Stimulated activated naive CD8-positive, alpha-beta T cell treated with anti-CD3 and anti-CD28 coated beads, Interleukin-15, Interleukin-2, amounts not matched to agents 100 ng/mL and 50 ng/mL, for 24 hours (primary cell): ENCODE data around the gene ALDH18A1.

Experiments
- H3K27ac Mint-ChIP-seq: one replicate; pipeline ENCODE4 v1.8.0; 2021; ENCODE audit warnings: mild to moderate bottlenecking, mixed read lengths
- H3K27me3 Mint-ChIP-seq: one replicate; pipeline ENCODE4 v1.8.0; 2021; ENCODE audit warnings: mixed read lengths
- H3K36me3 Mint-ChIP-seq: one replicate; pipeline ENCODE4 v1.8.0; 2021; ENCODE audit warnings: low read depth, mixed read lengths
- H3K4me1 Mint-ChIP-seq: one replicate; pipeline ENCODE4 v1.8.0; 2021; ENCODE audit warnings: low read depth, mixed read lengths
- H3K4me3 Mint-ChIP-seq: one replicate; pipeline ENCODE4 v1.8.0; 2021; ENCODE audit warnings: mild to moderate bottlenecking, mixed read lengths
- H3K9me3 Mint-ChIP-seq: one replicate; pipeline ENCODE4 v1.8.0; 2021; ENCODE audit warnings: mixed read lengths

ALDH18A1 gene

DNA sequence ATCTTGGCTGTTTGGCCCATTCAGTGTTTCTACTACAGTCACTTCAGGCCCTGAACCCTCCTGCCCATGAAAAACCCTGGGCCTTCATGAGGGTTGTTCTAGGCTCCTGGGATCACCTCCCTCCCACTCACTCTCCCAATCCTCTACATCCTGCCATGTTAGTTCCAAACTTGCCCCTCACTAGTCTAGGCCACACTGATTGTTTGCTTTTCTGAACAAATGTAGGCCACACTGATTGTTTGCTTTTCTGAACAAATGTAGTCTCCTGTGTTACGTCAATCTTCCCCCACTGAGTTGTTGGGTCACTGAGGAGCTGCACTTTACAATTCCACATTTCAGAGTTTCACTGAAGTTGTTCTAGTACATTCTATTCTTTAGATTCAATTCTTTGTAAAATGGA, 5.3 kb upstream of the ALDH18A1 start:
- Mint-ChIP-seq H3K36me3 (peaks cover 28% of the 10 kb centered on the region), H3K4me1 (peaks cover 8% of the 10 kb centered on the region), H3K27ac (no peak overlapping the region), H3K27me3 (no peaks in the 10 kb centered on the region), H3K9me3 (peaks cover 5% of the 10 kb centered on the region), H3K4me3 (no peak overlapping the region)

- H3K36me3 Mint-ChIP-seq, result peaks cover 29% of the 10 kb centered on the region
Observed at GRCh38 chr10:95660283-95660682, 3.8 kb upstream of the ALDH18A1 start.

GRCh38 chr10:95657250-95657649, 739 bp upstream of the ALDH18A1 start:
- Mint-ChIP-seq H3K4me3 (peak overlapping the region; percentile 99), H3K9me3 (peaks cover 8% of the 10 kb centered on the region), H3K27ac (no peak overlapping the region), H3K4me1 (peaks cover 31% of the 10 kb centered on the region), H3K27me3 (no peaks in the 10 kb centered on the region), H3K36me3 (peaks cover 44% of the 10 kb centered on the region)

More at GRCh38 chr10:95660283-95660682, 3.8 kb upstream of the ALDH18A1 start:
- Mint-ChIP-seq H3K27me3 (no peaks in the 10 kb centered on the region), H3K4me3 (no peak overlapping the region), H3K4me1 (peaks cover 17% of the 10 kb centered on the region), H3K27ac (no peak overlapping the region), H3K9me3 (peaks cover 5% of the 10 kb centered on the region)

- no peaks in the 10 kb centered on the region for H3K27me3 Mint-ChIP-seq
- peaks cover 54% of the 10 kb centered on the region for H3K36me3 Mint-ChIP-seq
- peak overlapping the region; percentile 99 for H3K4me3 Mint-ChIP-seq
- H3K4me1 Mint-ChIP-seq, result peaks cover 38% of the 10 kb centered on the region
- H3K27ac Mint-ChIP-seq, result peak overlapping the region; percentile 98
- peaks cover 8% of the 10 kb centered on the region for H3K9me3 Mint-ChIP-seq
Observed at GRCh38 chr10:95655571-95656290, 780 bp downstream of the ALDH18A1 start.

- Mint-ChIP-seq H3K27ac (no peak overlapping the region), H3K36me3 (peaks cover 67% of the 10 kb centered on the region)
Observed at GRCh38 chr10:95653895-95654294, 2.6 kb downstream of the ALDH18A1 start.

GRCh38 chr10:95651346-95652060, 5.0 kb downstream of the ALDH18A1 start:
- Mint-ChIP-seq H3K27me3 (no peaks in the 10 kb centered on the region), H3K36me3 (peaks cover 81% of the 10 kb centered on the region), H3K4me1 (peaks cover 27% of the 10 kb centered on the region), H3K4me3 (no peak overlapping the region), H3K9me3 (peaks cover 3% of the 10 kb centered on the region), H3K27ac (no peak overlapping the region)

More at GRCh38 chr10:95653895-95654294, 2.6 kb downstream of the ALDH18A1 start:
- Mint-ChIP-seq H3K4me1 (peaks cover 38% of the 10 kb centered on the region), H3K4me3 (no peak overlapping the region), H3K9me3 (peaks cover 8% of the 10 kb centered on the region), H3K27me3 (no peaks in the 10 kb centered on the region)

- H3K36me3 Mint-ChIP-seq, result peaks cover 81% of the 10 kb centered on the region
- H3K9me3 Mint-ChIP-seq, result peaks cover 3% of the 10 kb centered on the region
- no peak overlapping the region for H3K27ac Mint-ChIP-seq
- no peak overlapping the region for H3K4me3 Mint-ChIP-seq
- peaks cover 21% of the 10 kb centered on the region for H3K4me1 Mint-ChIP-seq
- no peaks in the 10 kb centered on the region for H3K27me3 Mint-ChIP-seq
Observed at GRCh38 chr10:95650232-95650631, 6.3 kb downstream of the ALDH18A1 start.

- H3K4me1 Mint-ChIP-seq, result peaks cover 10% of the 10 kb centered on the region
- H3K27me3 Mint-ChIP-seq, result no peaks in the 10 kb centered on the region
- H3K27ac Mint-ChIP-seq, result no peak overlapping the region
- H3K4me3 Mint-ChIP-seq, result no peak overlapping the region
- peaks cover 80% of the 10 kb centered on the region for H3K36me3 Mint-ChIP-seq
- H3K9me3 Mint-ChIP-seq, result peaks cover 3% of the 10 kb centered on the region
Observed at GRCh38 chr10:95648138-95648537, 8.4 kb downstream of the ALDH18A1 start.

GRCh38 chr10:95646160-95646559, 10.4 kb downstream of the ALDH18A1 start:
- Mint-ChIP-seq H3K9me3 (no peaks in the 10 kb centered on the region), H3K36me3 (peaks cover 76% of the 10 kb centered on the region), H3K27ac (no peak overlapping the region), H3K4me3 (no peak overlapping the region), H3K4me1 (no peaks in the 10 kb centered on the region), H3K27me3 (no peaks in the 10 kb centered on the region)

GRCh38 chr10:95644901-95645300, 11.6 kb downstream of the ALDH18A1 start:
- Mint-ChIP-seq H3K27me3 (no peaks in the 10 kb centered on the region), H3K9me3 (no peaks in the 10 kb centered on the region), H3K27ac (no peak overlapping the region), H3K4me3 (no peak overlapping the region), H3K4me1 (no peaks in the 10 kb centered on the region), H3K36me3 (peaks cover 76% of the 10 kb centered on the region)

- no peaks in the 10 kb centered on the region for H3K27me3 Mint-ChIP-seq
- no peaks in the 10 kb centered on the region for H3K9me3 Mint-ChIP-seq
- no peaks in the 10 kb centered on the region for H3K4me1 Mint-ChIP-seq
- H3K36me3 Mint-ChIP-seq, result peaks cover 70% of the 10 kb centered on the region
- no peak overlapping the region for H3K4me3 Mint-ChIP-seq
- H3K27ac Mint-ChIP-seq, result no peak overlapping the region
Observed at GRCh38 chr10:95640891-95641315, 15.6 kb downstream of the ALDH18A1 start.

DNA sequence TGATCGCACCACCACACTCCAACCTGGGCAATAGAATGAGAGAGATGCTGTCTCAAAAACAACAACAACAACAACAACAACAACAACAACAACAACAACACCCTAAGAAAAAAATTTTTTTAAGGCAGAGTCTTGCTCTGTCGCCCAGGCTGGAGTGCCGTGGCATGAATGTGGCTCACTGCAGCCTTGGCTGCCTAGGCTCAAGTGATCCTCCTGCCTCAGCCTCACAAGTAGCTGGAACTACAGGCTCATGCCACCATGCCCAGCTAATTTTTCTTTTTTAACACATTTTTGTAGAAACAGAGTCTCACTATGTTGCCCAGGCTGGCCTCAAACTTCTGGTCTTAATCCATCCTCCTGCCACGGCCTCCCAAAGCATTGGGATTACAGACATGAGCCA, 18.6 kb downstream of the ALDH18A1 start:
- H3K36me3 Mint-ChIP-seq, result peaks cover 78% of the 10 kb centered on the region

DNA sequence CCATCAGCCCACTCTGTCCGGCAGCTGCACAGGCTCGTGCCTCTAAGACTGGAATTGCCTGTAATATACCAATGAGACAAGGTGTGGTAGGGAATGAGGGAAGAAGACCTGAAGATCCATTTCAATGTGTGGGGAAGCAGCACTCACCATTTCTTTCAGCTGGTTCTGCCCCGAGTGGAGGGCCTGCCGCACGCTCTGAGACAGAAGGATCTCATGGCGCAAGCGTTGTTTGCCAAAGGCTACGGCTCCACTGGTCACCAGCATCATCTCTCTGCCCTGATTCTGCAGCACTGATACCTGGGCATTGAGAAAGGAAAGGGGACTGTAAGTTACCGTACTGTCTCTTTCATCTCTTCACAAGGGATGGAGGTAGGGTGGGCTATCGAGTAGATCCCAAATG, 19.4 kb downstream of the ALDH18A1 start:
- Mint-ChIP-seq H3K27ac (no peak overlapping the region), H3K4me1 (no peaks in the 10 kb centered on the region), H3K36me3 (peaks cover 78% of the 10 kb centered on the region), H3K27me3 (no peaks in the 10 kb centered on the region), H3K9me3 (no peaks in the 10 kb centered on the region), H3K4me3 (no peak overlapping the region)

More for the DNA sequence above, 18.6 kb downstream of the ALDH18A1 start:
- H3K4me3 Mint-ChIP-seq, result no peak overlapping the region
- no peaks in the 10 kb centered on the region for H3K27me3 Mint-ChIP-seq
- no peaks in the 10 kb centered on the region for H3K4me1 Mint-ChIP-seq
- H3K9me3 Mint-ChIP-seq, result no peaks in the 10 kb centered on the region
- H3K27ac Mint-ChIP-seq, result no peak overlapping the region

GRCh38 chr10:95635319-95635733, 21.2 kb downstream of the ALDH18A1 start:
- Mint-ChIP-seq H3K4me3 (no peak overlapping the region), H3K36me3 (peaks cover 77% of the 10 kb centered on the region), H3K27me3 (no peaks in the 10 kb centered on the region), H3K9me3 (no peaks in the 10 kb centered on the region), H3K4me1 (no peaks in the 10 kb centered on the region), H3K27ac (no peak overlapping the region)

GRCh38 chr10:95628786-95629185, 27.7 kb downstream of the ALDH18A1 start:
- no peak overlapping the region for H3K27ac Mint-ChIP-seq
- no peak overlapping the region for H3K4me3 Mint-ChIP-seq

More at GRCh38 chr10:95628786-95629185, 27.7 kb downstream of the ALDH18A1 start:
- Mint-ChIP-seq H3K9me3 (no peaks in the 10 kb centered on the region), H3K36me3 (peaks cover 82% of the 10 kb centered on the region), H3K4me1 (no peaks in the 10 kb centered on the region), H3K27me3 (no peaks in the 10 kb centered on the region)
